GM18873 (cell line): ENCODE results near the gene METAP1.
"Not testable (repeated sequence)": the region's sequence is repeated elsewhere in the genome, so short reads cannot be mapped to it uniquely, and the experiment has no call there.

Source experiments
- ATAC-seq: cut with Tn5 transposase; IDR thresholded peaks from one replicate; pipeline ENCODE4 v1.9.1; 2021; ENCODE audit warnings: mild to moderate bottlenecking, moderate library complexity, moderate number of reproducible peaks; ENCODE audit not compliant: unreplicated experiment, low FRiP score

METAP1 gene

GRCh38 chr4:99088481-99089365, 93.2 kb downstream of the METAP1 start, which contains the start of gene ADH5:
Gene ADH5, minus strand, starts transcription at chr4:99088788. Its CDS starts 88 bp downstream, at chr4:99088700.
- ATAC-seq: peak; percentile 81

GRCh38 chr4:99090481-99091215, 95.1 kb downstream of the METAP1 start:
- ATAC-seq: no peak

- ATAC-seq: no peak
Observed at GRCh38 chr4:99091216-99091575, 95.7 kb downstream of the METAP1 start.

- not testable (repeated sequence) for ATAC-seq
Observed at GRCh38 chr4:99091841-99092240, 96.3 kb downstream of the METAP1 start.

- no peak for ATAC-seq
Observed at GRCh38 chr4:99099311-99099710, 103.8 kb downstream of the METAP1 start.

- not testable (repeated sequence) for ATAC-seq
Observed at GRCh38 chr4:99099814-99100213, 104.3 kb downstream of the METAP1 start.

GRCh38 chr4:99100876-99101275, 105.4 kb downstream of the METAP1 start:
- ATAC-seq: no peak

GRCh38 chr4:99102634-99103033, 107.1 kb downstream of the METAP1 start:
- ATAC-seq: no peak

- no peak for ATAC-seq
Observed at GRCh38 chr4:99103166-99103565, 107.6 kb downstream of the METAP1 start.

- no peak for ATAC-seq
Observed at GRCh38 chr4:99104153-99104552, 108.6 kb downstream of the METAP1 start.

GRCh38 chr4:99109286-99109685, 113.8 kb downstream of the METAP1 start:
- ATAC-seq: not testable (repeated sequence)
